Measurements from ENCODE around the gene MGARP.

GRCh38 chr4:139282721-139283075, 2.7 kb upstream of the MGARP start:
- TF ChIP-seq EZH2 (IDR thresholded peaks at IDR 0.05), result no peak
- TF ChIP-seq POLR2AphosphoS5 (IDR thresholded peaks at IDR 0.05; ENCODE audit: borderline replicate concordance, low read depth, low read length), result no peak

Data from SK-N-MC (cell line).